ENCODE measurements around the gene SMTN.

DNA sequence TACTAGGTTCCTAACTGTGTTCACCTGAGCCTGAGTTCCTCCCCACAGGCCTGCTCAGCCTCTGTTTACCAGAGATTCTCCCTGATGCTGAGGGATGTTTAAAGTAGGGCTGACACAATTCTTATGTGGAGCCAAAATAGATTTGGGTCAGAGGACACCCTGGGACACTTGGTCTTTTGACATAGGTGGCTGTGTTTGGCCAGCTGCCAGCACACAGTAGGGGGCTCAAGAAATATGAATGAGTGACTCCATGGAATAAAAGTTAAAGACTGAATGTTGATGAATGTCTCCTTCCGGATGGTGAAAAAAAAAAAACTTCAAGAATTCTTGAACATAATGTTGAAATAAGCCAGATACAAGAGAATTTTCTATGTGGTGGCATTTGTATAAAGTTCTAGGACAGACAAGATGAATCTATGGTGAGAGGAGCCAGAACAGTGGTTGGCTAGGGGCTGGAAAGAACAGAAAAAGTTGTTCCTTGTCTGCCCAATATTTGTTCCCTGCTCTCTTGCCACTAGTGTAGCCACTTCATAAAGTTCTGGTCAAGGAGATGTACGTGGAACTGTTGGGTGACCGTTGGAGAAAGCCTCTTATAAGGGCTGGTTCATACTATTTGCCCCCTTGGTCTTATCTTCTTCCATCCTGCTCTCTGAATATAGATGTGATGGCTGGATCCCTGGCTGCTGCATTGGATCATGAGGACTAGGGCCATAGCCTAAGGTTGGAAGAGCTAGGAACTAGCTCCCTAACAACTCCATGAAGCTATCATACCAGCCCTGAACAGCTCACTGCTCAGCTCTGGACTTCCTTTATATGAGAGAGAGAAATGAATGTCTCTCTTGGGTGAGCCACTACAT, 40.3 kb upstream of the SMTN start:
- TF ChIP-seq CTCF (IDR thresholded peaks at IDR 0.05; ENCODE audit: low read length), result no peak
- no peak for TF ChIP-seq EZH2 (IDR thresholded peaks at IDR 0.05; ENCODE audit: borderline replicate concordance, low read length)
